Suppressor macrophage treated with lipopolysaccharide for 1 hour (primary cell): ENCODE data around the gene SLC36A1.
A peak's percentile ranks its signal among the peaks of the same experiment; 100 is the strongest.
"Not testable (repeated sequence)": the region's sequence is repeated elsewhere in the genome, so short reads cannot be mapped to it uniquely, and the experiment has no call there.

ENCODE experiments used
- DNase-seq, 3 donors: peaks; one replicate each; pipeline ENCODE4 v3.0.0-alpha.2; 2020 to 2022

Gene SLC36A1

DNA sequence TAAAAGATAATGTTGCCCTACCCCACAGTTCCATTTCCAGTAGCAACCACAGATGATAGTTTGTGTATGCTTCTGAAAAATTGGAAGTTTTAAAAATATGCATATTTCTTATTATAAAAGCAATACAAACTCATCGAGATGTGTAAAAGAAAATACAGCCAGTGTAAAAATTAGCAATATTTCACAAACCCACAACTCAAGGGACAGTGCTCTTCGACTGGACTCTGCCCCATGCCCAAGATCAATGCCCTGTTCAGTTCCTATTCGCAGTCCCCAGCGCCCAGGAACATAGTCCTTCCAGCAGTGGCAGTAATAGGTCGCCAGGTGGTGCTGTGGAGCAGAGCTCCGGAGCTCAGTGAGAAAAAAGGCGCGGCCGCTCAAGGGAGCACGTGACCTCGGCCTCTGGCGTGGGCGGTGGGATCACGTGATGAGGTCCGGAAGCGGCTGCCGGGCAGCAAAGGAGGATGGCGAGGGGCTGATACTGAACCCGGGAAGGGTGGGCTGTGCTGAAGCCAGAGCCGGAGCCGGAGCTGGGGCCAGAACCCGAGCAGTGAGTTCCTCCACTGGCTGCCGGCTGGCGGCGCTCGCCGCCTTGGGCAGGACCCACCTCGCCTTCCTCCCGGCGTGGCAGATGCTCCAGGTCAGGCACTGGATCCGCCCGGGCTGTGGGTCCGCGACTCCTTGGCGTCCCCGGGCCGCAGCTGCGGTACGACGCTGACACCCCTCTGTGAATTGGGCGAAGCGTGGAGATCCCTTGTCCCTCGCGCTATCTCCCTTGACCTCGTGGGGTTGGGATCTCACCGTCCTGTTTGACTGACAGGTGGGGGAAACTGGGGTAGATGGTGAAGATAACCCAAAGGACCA lies at the start of gene SLC36A1:
Gene SLC36A1, plus strand, starts transcription at position 430 of the 864 bp plus-strand sequence. CDS start 11,190 bp downstream, outside the sequence.
- peak; percentile 97 to 99 (median 98) for DNase-seq

- DNase-seq: no peak
These were observed 41.9 kb upstream of the SLC36A1 start for GRCh38 chr5:151405334-151406160.

- peak; percentile 28 to 51 (median 42) for DNase-seq
These were observed 41.0 kb upstream of the SLC36A1 start for GRCh38 chr5:151406322-151406947.

GRCh38 chr5:151408591-151409230 lies 38.7 kb upstream of the SLC36A1 start:
- no peak for DNase-seq

DNA sequence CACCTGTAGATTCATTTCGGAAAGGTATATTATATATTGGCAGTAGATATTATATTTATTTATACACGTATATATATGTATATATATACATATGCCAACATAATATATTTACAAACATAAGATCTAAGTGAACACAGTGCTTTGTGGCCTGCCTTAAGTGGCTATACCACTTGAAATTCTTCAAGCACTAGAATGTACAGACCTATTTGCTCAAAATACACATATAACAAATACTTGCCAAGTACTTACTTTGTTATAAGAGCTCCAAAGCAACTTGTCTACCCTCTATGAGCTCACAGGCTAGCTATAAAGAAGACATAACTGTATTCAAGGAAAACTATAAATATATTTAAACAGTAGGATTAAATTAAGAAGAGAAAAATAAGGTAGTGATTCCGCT lies 33.6 kb upstream of the SLC36A1 start:
- DNase-seq: no peak

DNA sequence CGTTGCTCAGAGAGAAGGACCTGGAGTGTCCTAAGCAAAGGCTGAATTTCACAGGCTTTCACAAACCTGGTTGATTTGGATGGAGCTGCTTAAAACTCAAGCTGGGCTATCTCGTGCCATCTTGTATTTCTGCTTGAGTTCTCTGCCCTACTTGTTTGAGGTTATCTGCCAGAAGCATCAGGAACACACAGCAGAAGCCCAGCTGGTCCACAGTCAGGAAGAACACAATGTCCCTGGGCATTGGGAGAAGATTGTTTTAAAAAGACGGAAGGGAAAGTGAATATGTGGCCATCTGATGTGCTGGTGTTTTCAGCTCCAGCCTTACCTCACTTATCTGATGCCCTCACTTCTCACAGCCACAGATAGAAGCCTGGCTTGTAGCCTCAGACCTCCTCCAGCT lies 32.9 kb upstream of the SLC36A1 start:
- no peak for DNase-seq

GRCh38 chr5:151417712-151418111 lies 29.7 kb upstream of the SLC36A1 start:
- no peak for DNase-seq

DNA sequence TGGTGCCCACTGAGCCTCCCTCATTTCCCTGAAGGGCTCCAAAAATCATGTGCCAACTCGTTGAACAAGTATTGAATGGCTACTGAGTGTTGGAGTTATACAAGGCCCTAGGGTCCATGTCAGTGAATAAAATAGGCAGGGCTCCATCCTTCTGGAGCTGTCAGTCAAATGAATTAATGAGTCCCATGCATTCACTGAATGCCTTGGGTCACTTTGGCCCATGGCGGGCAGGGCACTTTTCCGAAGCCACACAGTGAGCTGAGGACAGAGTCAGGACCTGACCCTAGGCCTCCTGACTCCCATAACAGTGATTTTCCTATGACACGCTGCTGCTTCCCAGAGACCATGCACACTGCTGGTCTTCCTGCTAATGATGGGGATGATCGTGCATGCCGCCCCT lies 27.3 kb upstream of the SLC36A1 start:
- no peak for DNase-seq

- no peak for DNase-seq
These were observed 22.4 kb upstream of the SLC36A1 start for GRCh38 chr5:151424892-151425523.

DNA sequence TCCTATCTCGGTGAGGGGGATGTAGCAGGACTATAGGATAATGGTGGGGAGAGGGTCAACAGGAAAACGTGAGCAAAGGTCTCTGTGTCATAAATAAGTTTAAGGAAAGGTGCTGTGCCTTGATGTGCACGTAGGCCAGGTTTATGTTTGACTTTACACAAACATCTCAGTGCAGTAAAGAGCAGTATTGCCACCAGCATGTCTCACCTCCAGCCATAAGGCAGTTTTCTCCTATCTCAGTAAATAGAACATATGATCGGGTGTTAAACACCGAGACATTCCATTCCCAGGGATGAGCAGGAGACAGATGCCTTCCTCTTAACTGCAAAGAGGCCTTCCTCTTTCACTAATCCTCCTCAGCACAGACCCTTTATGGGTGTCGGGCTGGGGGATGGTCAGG lies 21.1 kb upstream of the SLC36A1 start:
- DNase-seq: not testable (repeated sequence)

- no peak for DNase-seq
These were observed 20.1 kb upstream of the SLC36A1 start for GRCh38 chr5:151427258-151427657.

DNA sequence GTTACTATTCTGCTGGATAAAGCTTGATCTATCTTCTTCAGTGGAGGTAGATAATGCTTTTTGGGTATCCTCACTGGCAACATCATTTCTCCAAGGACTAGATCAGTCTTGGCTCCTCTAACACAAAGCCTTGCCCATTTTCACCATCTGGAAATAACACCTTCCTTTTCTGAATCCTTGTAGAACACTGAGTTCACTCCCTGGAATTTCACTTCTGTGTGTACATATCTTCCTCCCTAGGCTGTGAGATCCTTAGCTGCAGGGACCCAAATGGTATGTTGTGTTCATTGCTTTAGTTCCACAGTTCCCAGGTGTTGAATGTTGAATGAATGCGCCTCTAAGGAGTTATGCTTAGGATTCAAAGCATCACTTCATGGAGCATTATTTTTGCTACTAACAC lies 16.7 kb upstream of the SLC36A1 start:
- DNase-seq: no peak

GRCh38 chr5:151431666-151432065 lies 15.7 kb upstream of the SLC36A1 start:
- no peak for DNase-seq

DNA sequence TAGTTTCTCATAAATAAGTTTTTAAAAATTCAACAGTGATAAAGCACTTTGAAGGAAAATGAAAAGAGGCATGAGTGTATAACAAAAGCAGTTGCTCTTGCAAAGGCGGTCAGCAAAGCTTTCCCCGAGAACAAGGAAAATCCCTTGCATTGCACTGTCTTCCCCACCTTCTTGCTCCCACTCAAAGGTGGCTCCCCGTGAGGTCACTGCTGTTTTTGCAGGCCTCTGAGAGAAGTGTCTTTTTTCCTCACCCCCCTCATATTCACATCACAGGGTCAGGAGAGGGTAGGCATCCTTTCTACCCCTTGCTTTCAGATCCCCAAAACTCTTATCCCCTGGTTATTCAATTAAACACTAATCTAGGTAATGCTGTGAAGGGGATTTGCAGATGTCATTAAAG lies 15.2 kb upstream of the SLC36A1 start:
- no peak for DNase-seq

- no peak for DNase-seq
These were observed 12.7 kb upstream of the SLC36A1 start for GRCh38 chr5:151434570-151435237.

- DNase-seq: peak in 2 of 3 donors; percentile 15 to 17
These were observed 909 bp downstream of the SLC36A1 start for GRCh38 chr5:151448038-151448985.

DNA sequence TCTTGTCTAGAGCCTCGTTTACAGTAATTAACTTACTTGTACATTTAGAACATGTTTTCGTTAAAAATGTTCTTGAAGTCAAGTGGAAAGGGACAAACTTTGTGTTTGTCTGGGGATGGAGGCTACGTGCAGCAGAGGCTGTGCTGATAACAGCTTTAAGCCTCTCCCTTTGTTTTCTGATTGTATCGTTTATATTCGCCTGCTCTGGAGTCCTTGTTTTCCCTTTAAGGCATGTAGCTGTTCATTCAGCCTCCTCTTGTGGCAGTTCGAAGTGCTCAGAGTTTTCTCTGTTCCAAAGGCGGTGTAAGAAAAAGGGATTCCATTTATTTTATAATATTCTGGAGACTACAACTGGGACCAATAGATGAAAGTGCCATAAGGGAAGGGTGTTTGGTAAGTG lies 1.9 kb downstream of the SLC36A1 start:
- no peak for DNase-seq

- no peak for DNase-seq
These were observed 2.4 kb downstream of the SLC36A1 start for GRCh38 chr5:151449839-151450238.

DNA sequence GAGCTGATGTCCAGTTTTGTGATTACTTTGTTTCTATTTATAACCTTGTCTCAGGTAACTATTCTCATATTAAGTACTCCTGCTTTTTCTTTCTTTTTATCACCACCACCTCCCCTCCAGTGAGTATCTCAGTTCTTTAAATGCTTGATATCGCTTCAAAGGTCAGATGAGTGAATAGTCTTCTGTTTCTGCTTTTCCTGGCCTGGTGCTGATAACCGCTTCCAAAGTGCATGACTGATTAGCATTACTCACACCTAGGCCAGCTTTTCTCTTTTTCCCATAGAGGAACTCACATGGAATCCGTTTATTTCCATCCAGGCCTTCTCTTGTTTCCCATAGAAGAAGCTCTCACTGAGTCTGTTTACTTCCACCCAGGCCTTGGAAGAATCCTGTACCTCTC lies 3.2 kb downstream of the SLC36A1 start:
- DNase-seq: peak; percentile 19 to 47 (median 27)
